ENCODE data around the gene TUBGCP6.

TUBGCP6 gene

GRCh38 chr22:50189184-50189848, 55.5 kb downstream of the TUBGCP6 start:
- Histone ChIP-seq H2BK120ac (ENCODE audit: insufficient read depth, low read length, poor library complexity) (no peak overlapping the region), H3K9ac (ENCODE audit: low read length) (no peak overlapping the region), H3K27me3 (ENCODE audit: insufficient read depth, low read length) (no peaks in the 10 kb centered on the region), H3K36me3 (ENCODE audit: control insufficient read depth in 1 of 2, insufficient read depth in 2 of 2, low read length in 2 of 2) (peaks cover 15 to 22% of the 10 kb centered on the region in 2 experiments), H3K4me1 (ENCODE audit: control insufficient read depth in 1 of 2, insufficient read depth in 2 of 2, low read length in 2 of 2) (peaks cover 47 to 53% of the 10 kb centered on the region in 2 experiments), H2AK5ac (ENCODE audit: low read length) (no peak overlapping the region), H2BK12ac (ENCODE audit: low read length) (peak overlapping the region; percentile 6), H3K4me2 (ENCODE audit: low read length) (no peak overlapping the region), H3K18ac (ENCODE audit: low read length) (peak overlapping the region; percentile 19), H4K12ac (ENCODE audit: low read depth, low read length) (no peak overlapping the region), H2BK5ac (ENCODE audit: low read depth, low read length, poor library complexity) (no peak overlapping the region), H4K8ac (ENCODE audit: low read depth, low read length) (no peak overlapping the region), H4K91ac (ENCODE audit: low read depth, low read length) (peak overlapping the region; percentile 44), H3K9me3 (ENCODE audit: insufficient read depth, low read depth, low read length) (no peaks in the 10 kb centered on the region), H3K23ac (ENCODE audit: low read length) (no peak overlapping the region), H2AFZ (ENCODE audit: insufficient read depth, low read length, poor library complexity) (no peak overlapping the region), H3K27ac (ENCODE audit: low read depth, low read length) (peak overlapping the region; percentile 88), H3K4me3 (ENCODE audit: low read depth, low read length) (no peak overlapping the region), H3K14ac (ENCODE audit: low read length) (peak overlapping the region; percentile 28), H3K79me1 (ENCODE audit: low read length) (peaks cover 25% of the 10 kb centered on the region), H3K4ac (ENCODE audit: low read depth, low read length) (peak overlapping the region; percentile 3), H3K79me2 (ENCODE audit: control insufficient read depth, insufficient read depth, low read length, poor library complexity) (peaks cover 20% of the 10 kb centered on the region)
- DNase-seq: no peak
- WGBS (ENCODE audit: extremely low coverage, insufficient coverage, insufficient read length): no CpG with 5 or more reads among the region's 20 CpGs

- no peak overlapping the region for H3K14ac ChIP-seq (ENCODE audit: low read length)
- no peak overlapping the region for H2AK5ac ChIP-seq (ENCODE audit: low read length)
- peaks cover 25% of the 10 kb centered on the region for H3K79me1 ChIP-seq (ENCODE audit: low read length)
- no peak overlapping the region for H2BK12ac ChIP-seq (ENCODE audit: low read length)
- no peak overlapping the region for H3K27ac ChIP-seq (ENCODE audit: low read depth, low read length)
- H3K23ac ChIP-seq (ENCODE audit: low read length): no peak overlapping the region
- H3K36me3 ChIP-seq (ENCODE audit: control insufficient read depth in 1 of 2, insufficient read depth in 2 of 2, low read length in 2 of 2): peaks cover 5 to 13% of the 10 kb centered on the region in 2 experiments
- H2BK5ac ChIP-seq (ENCODE audit: low read depth, low read length, poor library complexity): no peak overlapping the region
- H2AFZ ChIP-seq (ENCODE audit: insufficient read depth, low read length, poor library complexity): no peak overlapping the region
- DNase-seq: no peak
- H3K4me1 ChIP-seq (ENCODE audit: control insufficient read depth in 1 of 2, insufficient read depth in 2 of 2, low read length in 2 of 2): peaks cover 50 to 54% of the 10 kb centered on the region in 2 experiments
- H4K91ac ChIP-seq (ENCODE audit: low read depth, low read length): no peak overlapping the region
- H3K27me3 ChIP-seq (ENCODE audit: insufficient read depth, low read length): no peaks in the 10 kb centered on the region
- H3K9me3 ChIP-seq (ENCODE audit: insufficient read depth, low read depth, low read length): no peaks in the 10 kb centered on the region
- no peak overlapping the region for H3K9ac ChIP-seq (ENCODE audit: low read length)
- no peak overlapping the region for H3K4ac ChIP-seq (ENCODE audit: low read depth, low read length)
- no peak overlapping the region for H2BK120ac ChIP-seq (ENCODE audit: insufficient read depth, low read length, poor library complexity)
- no peak overlapping the region for H3K4me3 ChIP-seq (ENCODE audit: low read depth, low read length)
- no peak overlapping the region for H3K18ac ChIP-seq (ENCODE audit: low read length)
- WGBS (ENCODE audit: extremely low coverage, insufficient coverage, insufficient read length): no CpG with 5 or more reads among the region's 11 CpGs
- no peak overlapping the region for H4K12ac ChIP-seq (ENCODE audit: low read depth, low read length)
- H3K79me2 ChIP-seq (ENCODE audit: control insufficient read depth, insufficient read depth, low read length, poor library complexity): peaks cover 20% of the 10 kb centered on the region
- no peak overlapping the region for H3K4me2 ChIP-seq (ENCODE audit: low read length)
- H4K8ac ChIP-seq (ENCODE audit: low read depth, low read length): no peak overlapping the region
Measured at GRCh38 chr22:50188356-50188755, 56.5 kb downstream of the TUBGCP6 start.

- Histone ChIP-seq H3K27me3 (ENCODE audit: insufficient read depth, low read length) (no peaks in the 10 kb centered on the region), H3K4me2 (ENCODE audit: low read length) (peak overlapping the region; percentile 57), H3K18ac (ENCODE audit: low read length) (peak overlapping the region; percentile 92), H3K9ac (ENCODE audit: low read length) (peak overlapping the region; percentile 73), H3K4me1 (ENCODE audit: control insufficient read depth in 1 of 2, insufficient read depth in 2 of 2, low read length in 2 of 2) (peaks cover 47 to 52% of the 10 kb centered on the region in 2 experiments), H3K4me3 (ENCODE audit: low read depth, low read length) (peak overlapping the region; percentile 84), H3K9me3 (ENCODE audit: insufficient read depth, low read depth, low read length) (no peaks in the 10 kb centered on the region), H3K23ac (ENCODE audit: low read length) (no peak overlapping the region), H3K36me3 (ENCODE audit: control insufficient read depth in 1 of 2, insufficient read depth in 2 of 2, low read length in 2 of 2) (peaks cover 0 to 5% of the 10 kb centered on the region in 2 experiments), H2BK12ac (ENCODE audit: low read length) (no peak overlapping the region), H4K8ac (ENCODE audit: low read depth, low read length) (peak overlapping the region; percentile 86), H3K27ac (ENCODE audit: low read depth, low read length) (no peak overlapping the region), H4K91ac (ENCODE audit: low read depth, low read length) (peak overlapping the region; percentile 74), H3K14ac (ENCODE audit: low read length) (peak overlapping the region; percentile 89), H2AK5ac (ENCODE audit: low read length) (peak overlapping the region; percentile 55), H3K4ac (ENCODE audit: low read depth, low read length) (peak overlapping the region; percentile 88), H2BK5ac (ENCODE audit: low read depth, low read length, poor library complexity) (peak overlapping the region; percentile 27), H4K12ac (ENCODE audit: low read depth, low read length) (peak overlapping the region; percentile 52), H2BK120ac (ENCODE audit: insufficient read depth, low read length, poor library complexity) (peak overlapping the region; percentile 66), H3K79me2 (ENCODE audit: control insufficient read depth, insufficient read depth, low read length, poor library complexity) (peaks cover 19% of the 10 kb centered on the region), H2AFZ (ENCODE audit: insufficient read depth, low read length, poor library complexity) (peak overlapping the region; percentile 41), H3K79me1 (ENCODE audit: low read length) (peaks cover 25% of the 10 kb centered on the region)
- DNase-seq: peak in 1 of 2 donors; percentile 13
- no CpG with 5 or more reads among the region's 26 CpGs for WGBS (ENCODE audit: extremely low coverage, insufficient coverage, insufficient read length)
Measured at GRCh38 chr22:50186761-50187523, 57.9 kb downstream of the TUBGCP6 start.

GRCh38 chr22:50186181-50186714, 58.6 kb downstream of the TUBGCP6 start:
- H3K79me1 ChIP-seq (ENCODE audit: low read length): peaks cover 25% of the 10 kb centered on the region
- peak overlapping the region; percentile 86 for H4K8ac ChIP-seq (ENCODE audit: low read depth, low read length)
- H3K27ac ChIP-seq (ENCODE audit: low read depth, low read length): no peak overlapping the region
- peak overlapping the region; percentile 52 for H4K12ac ChIP-seq (ENCODE audit: low read depth, low read length)
- H2AK5ac ChIP-seq (ENCODE audit: low read length): peak overlapping the region; percentile 55
- H3K27me3 ChIP-seq (ENCODE audit: insufficient read depth, low read length): no peaks in the 10 kb centered on the region
- peak overlapping the region; percentile 66 for H2BK120ac ChIP-seq (ENCODE audit: insufficient read depth, low read length, poor library complexity)
- H3K18ac ChIP-seq (ENCODE audit: low read length): peak overlapping the region; percentile 92
- peak overlapping the region; percentile 57 for H3K4me2 ChIP-seq (ENCODE audit: low read length)
- H3K4me3 ChIP-seq (ENCODE audit: low read depth, low read length): peak overlapping the region; percentile 84
- DNase-seq: peak in 1 of 2 donors; percentile 14
- peak overlapping the region; percentile 41 for H2AFZ ChIP-seq (ENCODE audit: insufficient read depth, low read length, poor library complexity)
- H3K9ac ChIP-seq (ENCODE audit: low read length): peak overlapping the region; percentile 73
- H3K9me3 ChIP-seq (ENCODE audit: insufficient read depth, low read depth, low read length): no peaks in the 10 kb centered on the region
- WGBS (ENCODE audit: extremely low coverage, insufficient coverage, insufficient read length): no CpG with 5 or more reads among the region's 47 CpGs
- H3K4me1 ChIP-seq (ENCODE audit: control insufficient read depth in 1 of 2, insufficient read depth in 2 of 2, low read length in 2 of 2): peaks cover 41 to 45% of the 10 kb centered on the region in 2 experiments
- peaks cover 18% of the 10 kb centered on the region for H3K79me2 ChIP-seq (ENCODE audit: control insufficient read depth, insufficient read depth, low read length, poor library complexity)
- peaks cover 0 to 5% of the 10 kb centered on the region in 2 experiments for H3K36me3 ChIP-seq (ENCODE audit: control insufficient read depth in 1 of 2, insufficient read depth in 2 of 2, low read length in 2 of 2)
- H3K4ac ChIP-seq (ENCODE audit: low read depth, low read length): peak overlapping the region; percentile 88
- no peak overlapping the region for H2BK12ac ChIP-seq (ENCODE audit: low read length)
- peak overlapping the region; percentile 89 for H3K14ac ChIP-seq (ENCODE audit: low read length)
- H4K91ac ChIP-seq (ENCODE audit: low read depth, low read length): peak overlapping the region; percentile 74
- H2BK5ac ChIP-seq (ENCODE audit: low read depth, low read length, poor library complexity): peak overlapping the region; percentile 27
- H3K23ac ChIP-seq (ENCODE audit: low read length): no peak overlapping the region
